ENCODE measurements around the gene PTH2.

The PTH2 gene

DNA sequence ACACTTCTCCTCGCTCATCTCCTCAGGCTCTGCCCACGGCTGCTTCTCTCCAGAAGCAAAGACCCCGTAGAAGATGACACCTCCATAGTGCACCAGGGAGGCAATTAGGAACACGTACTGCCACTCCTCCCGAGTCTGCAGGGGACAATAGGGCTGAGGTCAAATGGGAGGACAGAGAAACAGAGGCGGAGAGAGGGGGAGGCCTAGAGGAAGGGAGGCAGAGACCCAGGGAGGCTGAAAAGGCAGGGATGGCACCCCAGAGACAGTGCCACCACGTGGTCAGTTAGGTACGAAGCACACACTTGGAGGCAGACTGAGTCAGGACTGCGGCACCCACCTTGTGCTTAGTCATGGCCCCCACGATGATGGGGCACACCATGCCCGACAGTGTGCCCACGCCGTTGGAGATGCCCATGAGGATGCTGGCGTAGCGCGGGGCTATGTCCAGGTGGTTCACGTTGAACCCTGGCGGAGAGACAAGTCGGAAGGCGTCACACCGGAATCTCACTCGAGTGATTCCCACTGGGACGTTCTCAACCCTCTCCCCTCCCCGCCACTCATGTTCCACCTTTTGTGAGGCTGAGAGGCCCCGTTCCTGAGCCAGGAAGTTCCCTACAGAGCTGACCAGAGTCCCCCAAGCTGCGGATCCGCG is 7.6 kb upstream of the PTH2 start:
- DNase-seq (ENCODE audit: low spot score), result no peak

DNA sequence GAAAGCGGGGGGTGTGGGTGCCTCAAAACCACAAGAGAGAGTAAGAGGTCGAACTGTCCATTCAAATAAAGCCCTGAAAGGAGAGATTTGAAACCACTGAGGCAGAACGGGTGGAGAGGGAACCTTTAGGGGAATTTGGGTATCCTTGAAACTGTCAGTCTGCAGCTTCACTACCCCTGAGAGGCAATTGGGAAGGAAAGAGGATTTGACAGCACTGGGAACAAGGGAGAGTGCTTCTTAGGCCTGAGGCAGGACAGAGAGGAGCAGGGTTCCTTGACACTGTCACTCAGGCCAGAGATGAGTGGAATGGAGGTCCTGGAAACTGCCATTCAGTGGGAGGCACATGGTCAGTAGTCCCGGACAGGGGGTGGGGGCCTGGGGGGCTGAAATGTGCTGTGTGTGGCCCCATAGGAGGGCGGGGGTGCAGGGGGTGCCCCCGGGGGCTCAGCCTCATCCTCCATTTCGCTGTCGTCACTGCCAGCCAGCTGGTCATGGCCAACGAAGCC is 7.0 kb upstream of the PTH2 start:
- DNase-seq (ENCODE audit: low spot score), result no peak

DNA sequence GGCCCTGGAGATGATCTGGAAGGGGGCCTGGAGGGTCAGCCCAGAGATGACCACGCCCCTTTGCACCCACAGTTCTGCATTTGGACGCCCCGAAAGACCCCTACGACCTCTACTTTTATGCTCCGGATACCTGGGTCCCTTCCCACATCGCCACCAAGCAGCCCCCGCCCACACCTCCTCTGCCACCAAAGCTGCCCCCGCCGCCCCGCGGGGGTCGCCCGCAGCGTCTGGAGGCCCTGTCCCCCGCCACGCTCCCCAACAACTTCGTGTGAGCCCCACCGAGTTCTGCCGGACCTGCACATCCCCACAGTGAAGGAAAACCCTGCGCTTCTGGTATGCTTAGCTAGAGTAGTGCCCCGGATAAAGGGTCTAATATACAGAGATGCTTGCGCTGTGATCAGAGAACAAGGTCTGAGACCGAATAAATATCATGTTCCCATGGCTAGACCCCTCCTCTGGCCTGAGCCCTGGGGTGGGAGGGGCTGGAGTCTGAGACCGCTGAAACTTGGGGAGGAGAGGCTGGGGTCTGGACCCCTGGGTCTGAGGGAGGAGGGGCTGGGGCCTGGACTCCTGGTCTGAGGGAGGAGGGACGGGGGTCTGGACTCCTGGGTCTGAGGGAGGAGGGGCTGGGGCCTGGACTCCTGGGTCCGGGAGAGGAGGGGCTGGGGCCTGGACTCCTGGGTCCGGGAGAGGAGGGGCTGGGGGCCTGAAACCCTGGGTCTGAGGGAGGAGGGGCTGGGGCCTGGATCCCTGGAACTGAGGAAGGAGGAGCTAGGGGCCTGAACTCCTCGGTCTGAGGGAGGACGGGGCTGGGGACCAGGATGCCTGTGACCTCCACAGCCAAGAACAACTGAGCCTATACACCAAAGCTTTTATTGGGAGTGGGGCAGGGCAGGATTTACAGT is 5.6 kb upstream of the PTH2 start:
- no peak for DNase-seq (ENCODE audit: low spot score)

DNA sequence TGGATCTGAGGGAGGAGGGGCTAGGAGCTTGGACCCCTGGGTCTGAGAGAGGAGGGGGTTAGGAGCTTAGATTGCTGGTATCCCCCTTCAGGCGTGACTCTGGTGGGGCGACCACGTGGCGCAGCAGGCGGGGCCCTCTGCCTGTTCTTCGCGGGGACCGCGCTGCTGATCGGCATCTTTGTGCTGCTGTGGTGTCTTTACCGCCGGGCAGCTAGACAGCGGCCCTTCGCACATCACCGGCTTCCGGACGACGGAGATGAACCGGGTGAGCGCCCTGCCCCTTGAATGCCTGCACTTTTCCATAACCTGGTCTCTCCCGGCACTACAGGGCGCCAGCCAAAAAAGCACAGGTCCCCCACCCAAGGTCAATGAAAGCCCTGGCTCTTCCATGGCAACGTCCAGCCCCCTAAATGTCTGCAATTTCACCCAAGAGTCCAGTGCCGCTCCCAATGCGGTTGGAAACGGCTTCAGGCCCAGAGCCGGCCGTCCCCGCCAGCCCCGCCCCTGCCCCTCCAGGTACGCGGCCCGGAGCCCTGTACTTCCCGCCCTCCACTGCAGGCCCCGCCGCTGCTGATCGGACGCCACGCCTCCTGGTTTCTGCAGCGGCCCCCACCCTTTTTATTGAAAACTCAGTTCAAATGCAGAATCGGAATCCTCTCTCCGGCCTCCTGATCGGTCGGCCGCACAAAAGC is 4.8 kb upstream of the PTH2 start:
- DNase-seq (ENCODE audit: low spot score), result no peak

DNA sequence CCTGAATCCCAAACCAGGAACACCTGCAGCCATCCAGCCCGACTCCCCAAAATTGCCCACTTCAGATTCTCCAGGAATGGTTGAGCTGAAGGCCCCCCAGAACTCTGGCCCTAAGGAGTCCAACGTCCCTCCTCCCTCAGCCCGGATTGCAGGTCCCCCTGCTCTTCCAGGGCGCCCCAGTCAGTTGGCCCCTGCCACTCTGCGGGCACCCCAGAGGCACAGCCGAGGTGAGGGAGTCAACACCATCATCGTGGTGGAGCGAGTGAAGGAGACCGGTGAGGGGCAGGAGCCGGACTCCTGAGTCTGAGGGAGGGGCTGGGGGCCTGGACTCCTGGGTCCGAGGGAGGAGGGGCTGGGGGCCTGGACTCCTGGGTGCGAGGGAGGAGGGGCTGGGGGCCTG is 4.1 kb upstream of the PTH2 start:
- no peak for DNase-seq (ENCODE audit: low spot score)

DNA sequence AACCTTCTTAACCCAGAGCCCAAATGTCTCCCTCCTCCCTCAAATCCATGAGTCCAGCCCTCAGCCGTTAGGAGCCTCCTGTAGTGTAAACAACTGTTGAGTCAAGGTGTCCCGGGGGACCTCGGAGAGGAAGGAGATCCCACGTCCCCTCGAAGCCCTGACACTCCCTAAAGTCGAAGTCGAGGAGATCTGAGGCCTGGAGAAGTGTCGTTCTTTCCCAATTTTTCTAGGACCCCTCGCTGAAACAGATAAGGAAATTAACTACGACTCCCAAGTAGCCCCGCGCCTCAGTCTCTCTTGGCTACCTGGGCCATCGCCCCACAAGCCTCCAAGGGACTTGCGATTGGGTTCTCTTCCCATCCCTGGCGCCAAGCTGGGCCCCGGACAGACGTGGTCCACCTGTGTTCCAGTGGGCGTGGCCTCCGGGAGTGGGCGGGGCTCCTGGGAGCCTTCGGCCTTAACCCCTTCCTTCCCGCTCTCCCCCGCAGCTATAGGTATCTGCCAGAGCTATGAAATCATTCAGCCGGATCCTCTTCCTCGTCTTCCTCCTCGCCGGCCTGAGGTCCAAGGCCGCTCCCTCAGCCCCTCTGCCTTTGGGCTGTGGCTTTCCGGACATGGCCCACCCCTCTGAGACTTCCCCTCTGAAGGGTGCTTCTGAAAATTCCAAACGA is 2.8 kb upstream of the PTH2 start:
- DNase-seq (ENCODE audit: low spot score), result no peak

DNA sequence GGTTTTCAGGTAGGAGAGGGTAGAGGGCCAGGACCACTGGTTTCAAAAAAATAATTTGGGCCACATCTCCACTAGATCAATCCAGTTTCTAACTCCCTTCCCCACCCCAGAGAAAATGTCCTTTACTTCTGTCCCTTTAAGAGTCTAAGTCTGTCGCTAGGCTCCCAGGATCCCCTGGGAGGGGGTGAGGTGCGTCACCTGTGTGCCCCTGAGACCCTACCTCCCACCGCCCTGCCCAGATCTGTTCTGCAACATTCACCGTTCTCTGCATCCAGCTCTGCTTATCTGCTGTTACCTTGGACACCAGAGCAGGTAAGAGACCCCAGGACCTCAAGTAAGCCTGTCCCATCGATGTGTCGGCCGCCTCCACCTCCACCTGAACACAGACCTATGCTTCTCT is 1.9 kb upstream of the PTH2 start, which contains the start of gene GFY:
TSS of gene GFY (plus strand) at position 211 of the 400 bp plus-strand sequence. CDS start 1,043 bp downstream, outside the sequence.
- no peak for DNase-seq (ENCODE audit: low spot score)

DNA sequence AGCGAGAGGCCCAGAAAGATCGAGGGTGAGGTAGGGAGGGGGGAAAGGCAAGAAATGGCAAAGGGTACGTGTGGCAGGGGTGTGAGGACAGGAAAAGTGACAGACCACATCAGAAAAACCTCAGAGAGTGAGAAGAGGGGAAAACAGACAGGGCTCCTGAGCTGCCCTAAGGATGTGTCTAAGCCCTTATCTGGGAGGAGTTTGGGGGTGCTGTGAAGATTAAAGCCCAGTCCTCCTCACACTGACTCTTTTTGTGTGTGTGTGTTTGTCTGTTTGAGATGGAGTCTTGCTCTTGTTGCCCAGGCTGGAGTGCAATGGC is 703 bp upstream of the PTH2 start:
- DNase-seq (ENCODE audit: low spot score), result no peak

DNA sequence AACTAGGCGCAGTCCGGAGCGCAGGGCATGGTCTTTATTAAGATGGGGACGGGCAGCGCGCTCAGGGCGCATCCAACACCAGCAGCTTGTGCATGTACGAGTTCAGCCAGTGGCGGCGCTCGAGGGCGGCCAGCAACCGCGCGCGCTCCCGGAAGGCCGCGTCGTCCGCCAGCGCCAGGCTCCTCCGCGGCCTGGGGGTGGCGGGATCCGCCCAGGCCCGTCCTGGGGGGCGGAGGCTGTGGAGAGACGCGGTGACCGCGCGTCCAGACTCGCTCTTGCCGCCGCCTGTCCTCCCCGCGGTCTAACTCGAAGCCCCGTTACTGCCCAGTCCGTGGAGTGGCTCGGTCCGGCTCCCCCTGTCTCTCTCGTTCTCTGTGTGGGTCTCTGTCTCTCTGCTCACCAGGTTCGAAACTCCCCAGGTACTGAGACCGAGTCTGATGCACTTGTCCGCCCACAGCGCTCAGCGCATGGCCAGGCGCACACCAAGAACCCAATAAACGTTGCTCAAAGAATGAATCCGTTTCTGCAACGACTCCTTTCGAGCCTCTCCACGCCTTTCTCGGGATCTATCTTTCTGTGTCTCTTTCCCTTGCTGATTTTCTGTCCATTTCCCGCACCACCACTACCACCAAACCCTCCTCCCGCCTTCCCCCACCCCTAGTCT is 702 bp downstream of the PTH2 start:
- DNase-seq (ENCODE audit: low spot score), result no peak

DNA sequence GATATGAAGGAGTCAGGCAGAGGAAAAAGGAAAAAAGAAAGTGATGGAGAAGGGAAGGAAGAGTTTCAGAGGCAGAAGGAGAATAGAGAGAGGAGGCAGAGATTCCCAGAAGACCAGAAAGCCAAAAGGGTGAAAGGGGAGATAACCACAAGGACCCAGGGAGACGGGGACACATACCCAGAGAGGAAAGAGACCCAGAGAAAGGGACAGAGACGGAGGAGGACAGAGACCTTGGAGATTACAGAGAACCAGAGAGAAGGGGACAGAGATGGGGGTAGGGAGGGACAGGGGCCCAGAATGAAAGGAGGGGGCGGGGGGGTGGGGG is 1.4 kb downstream of the PTH2 start:
- no peak for DNase-seq (ENCODE audit: low spot score)

DNA sequence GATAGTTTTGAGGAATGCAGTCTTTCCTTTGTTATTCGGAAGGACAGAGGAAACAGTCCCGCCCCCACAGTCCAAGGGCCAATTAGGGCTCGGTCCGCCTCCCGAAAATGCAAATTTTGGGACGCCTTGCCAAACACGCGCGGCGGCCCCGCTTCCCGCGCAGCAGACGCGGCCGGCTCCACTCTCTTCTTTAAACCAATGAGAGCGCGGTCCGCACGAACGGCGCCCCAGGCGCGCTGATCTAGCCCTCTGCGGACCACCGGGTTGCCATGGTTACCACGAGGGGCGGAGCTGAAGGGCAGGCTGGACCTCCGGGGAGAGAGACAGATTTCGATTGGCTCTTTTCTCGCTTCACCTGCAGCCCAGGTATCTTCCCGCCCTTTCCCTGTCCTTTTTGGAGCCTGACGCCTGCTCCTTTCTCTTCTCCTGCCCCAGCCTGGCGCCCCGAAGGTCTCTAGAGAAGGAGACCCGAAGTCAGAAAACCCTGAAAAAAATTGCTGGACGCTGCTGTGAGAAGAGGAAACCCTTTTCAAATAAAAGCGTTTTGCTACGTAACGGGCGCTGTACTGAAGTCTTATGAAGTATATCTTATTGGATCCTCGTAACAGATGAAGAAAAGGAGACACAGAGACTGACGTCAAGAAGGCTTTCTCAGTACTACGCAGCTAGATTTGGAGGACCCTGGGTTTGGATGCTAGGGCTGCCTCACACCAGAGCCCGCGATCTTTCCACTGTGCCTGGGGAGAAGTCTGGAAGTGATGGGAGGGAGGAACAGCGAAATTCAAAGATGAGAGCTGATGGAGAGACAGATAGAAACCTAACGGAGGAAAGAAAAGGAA is 2.0 kb downstream of the PTH2 start:
- DNase-seq (ENCODE audit: low spot score), result no peak

DNA sequence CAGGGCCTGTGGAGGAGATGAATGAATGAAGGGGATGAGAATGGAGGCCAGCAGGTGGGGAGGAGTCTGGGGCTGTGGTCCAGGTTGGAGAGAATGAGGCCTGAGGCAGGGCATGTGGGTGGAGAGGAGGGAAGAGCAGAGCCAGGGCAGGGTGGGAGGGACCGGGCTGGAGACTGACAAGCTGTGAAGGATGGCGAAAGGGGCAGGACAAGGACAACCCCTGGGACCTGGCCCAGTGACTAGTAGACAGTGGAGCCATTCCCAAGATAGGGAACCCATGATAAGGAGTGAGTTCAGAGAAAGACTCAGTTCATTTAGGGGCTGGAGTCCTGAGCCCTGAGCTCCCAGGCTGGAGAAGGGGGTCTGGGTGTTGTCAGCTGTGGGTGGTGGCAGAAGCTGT is 3.0 kb downstream of the PTH2 start:
- no peak for DNase-seq (ENCODE audit: low spot score)

DNA sequence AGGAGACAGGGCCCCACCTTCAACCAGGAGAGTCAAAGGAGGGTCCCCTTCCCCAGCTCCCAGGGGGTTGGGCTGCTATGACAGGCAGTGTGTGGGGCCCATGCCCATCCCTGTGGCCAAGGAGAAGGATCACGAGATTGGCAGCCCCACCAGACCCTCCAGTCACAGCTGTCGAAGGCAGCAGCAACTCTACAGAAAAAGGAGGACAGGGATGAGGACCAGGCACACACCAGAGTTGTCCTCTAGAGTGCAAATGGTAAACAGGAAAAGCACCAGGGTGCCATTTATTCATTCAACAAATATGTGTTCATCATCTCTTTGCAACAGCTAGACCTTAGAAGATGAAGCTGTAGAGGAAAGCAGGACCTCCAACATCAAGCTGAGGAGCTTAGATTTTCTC is 4.1 kb downstream of the PTH2 start:
- DNase-seq (ENCODE audit: low spot score), result no peak

DNA sequence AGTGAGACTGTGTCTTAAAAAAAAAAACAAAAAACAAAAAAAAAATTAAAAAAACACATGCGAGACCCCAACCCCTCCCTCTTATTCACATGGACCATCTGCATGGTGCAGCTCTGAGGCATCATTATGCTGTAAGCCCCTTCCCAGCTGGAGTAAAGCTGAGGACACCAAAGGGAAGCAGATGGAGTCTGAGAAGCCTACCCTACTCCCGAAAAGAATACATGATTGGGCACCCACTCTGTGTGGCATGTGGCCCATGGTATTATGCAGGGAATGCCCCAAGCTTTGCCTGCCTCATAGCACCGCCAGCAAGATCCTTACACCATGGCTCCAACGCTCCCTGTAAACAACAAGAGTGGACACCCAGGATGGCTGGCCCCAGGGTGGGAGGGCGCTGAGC is 4.7 kb downstream of the PTH2 start:
- DNase-seq (ENCODE audit: low spot score), result no peak

DNA sequence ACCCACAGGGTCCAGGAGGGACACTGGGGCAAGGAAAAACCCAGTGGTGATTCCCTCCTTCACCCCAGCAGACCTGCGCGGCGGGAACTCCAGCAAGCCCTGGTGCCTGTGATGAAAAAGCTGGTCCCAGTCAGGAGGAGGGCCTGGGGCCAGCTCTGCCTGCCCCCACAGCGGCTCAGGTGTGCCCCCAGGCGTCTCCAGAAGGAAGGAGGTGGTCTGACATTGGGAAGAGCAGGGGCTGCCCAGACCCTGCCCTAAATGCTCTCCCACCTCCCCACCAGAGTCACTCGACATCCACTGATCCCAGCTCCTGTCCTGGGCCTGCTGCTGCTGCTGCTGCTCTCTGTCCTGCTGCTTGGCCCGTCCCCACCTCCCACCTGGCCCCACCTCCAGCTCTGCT is 6.2 kb downstream of the PTH2 start:
- DNase-seq (ENCODE audit: low spot score), result no peak

DNA sequence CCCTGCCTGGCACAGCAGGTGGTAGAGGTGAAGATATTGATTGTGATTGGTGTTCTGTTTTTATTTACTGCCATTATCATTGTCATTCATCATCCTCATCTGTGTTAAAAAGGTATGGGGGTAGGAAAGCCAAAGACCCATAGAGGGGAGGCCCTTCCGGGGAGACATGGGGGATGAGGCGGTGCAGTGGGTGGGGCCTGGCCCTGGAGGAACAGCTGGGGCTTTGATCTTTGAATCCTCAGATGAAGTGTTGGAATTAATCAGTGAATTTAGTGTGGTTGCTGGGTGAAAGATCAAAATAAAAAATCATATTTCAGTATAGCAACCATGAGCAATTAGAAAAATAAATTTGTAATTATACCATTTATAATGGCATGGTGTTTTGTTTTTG is 7.4 kb downstream of the PTH2 start:
- no peak for DNase-seq (ENCODE audit: low spot score)

DNA sequence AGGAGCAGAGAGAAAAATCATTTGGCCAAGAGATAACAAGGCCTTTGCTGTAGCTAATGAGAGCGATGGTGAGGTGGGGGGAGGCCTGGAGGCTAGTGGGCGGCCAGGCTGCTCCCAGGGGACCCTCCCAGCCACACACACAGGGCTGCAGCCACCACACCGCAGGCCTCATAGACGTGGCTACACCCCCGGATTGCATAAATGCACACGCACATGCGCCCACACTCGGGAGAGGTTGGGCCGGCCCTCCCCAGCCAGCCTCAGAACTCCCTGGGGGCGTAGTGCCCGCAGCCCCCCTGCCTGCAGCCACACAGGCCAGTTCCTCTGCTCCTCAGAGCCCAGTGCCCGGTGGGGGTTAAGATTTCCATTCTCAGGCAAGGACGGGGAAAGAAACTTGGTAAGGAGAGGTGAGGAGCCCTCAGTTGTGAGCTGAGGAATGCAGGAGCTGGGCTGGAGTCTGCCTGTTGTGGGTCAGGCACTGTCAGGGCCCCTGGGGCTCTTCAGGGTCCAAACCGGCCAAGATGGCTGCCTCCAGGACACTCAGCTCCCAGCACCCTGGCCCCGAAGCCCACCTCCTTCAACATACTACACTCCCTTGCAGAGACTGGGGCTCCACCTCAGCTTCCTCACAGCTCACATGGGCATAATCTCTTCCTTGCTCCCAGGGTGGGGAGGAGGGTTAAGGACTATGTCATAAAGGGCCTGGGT is 8.0 kb downstream of the PTH2 start:
- DNase-seq (ENCODE audit: low spot score), result no peak

DNA sequence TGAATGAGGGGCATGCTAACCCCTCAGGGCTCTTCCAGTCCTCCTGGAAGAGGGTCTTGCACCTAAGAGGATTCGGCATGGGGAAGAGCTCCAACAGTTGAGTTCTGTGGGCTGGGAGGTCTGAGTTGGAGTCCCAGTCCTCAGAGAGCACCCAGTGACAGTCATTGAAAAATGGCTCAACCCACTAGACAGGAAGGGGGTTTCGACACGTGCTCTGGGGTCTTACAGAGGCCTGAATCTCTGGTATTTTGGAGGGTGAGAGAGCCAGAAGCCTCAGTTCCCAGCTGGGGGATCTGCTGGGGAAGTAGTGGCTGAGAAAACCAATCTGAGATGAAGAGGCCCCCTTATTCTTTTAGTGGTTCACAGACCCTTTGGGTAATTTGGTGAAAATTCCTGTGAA is 9.0 kb downstream of the PTH2 start:
- no peak for DNase-seq (ENCODE audit: low spot score)

DNA sequence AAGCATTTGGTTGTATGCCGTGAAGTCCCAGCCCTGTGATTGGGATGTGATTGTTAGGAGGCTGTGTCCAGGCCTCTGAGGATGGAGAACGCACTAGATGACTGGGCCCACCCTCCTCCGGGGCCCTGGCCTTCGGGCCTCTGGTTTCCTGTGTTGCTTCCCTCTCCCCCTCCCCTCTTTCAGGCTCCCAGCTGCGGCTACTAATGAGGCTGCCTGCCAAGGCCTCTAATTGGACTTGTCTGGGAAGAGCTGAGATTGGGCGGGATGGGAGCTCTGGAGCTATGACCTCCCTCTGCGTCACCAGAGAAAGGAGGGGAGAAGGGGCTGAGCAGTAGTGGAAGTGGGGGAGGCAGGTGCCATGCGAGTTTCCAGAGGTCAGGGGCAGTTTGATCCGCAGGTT is 9.9 kb downstream of the PTH2 start:
- no peak for DNase-seq (ENCODE audit: low spot score)

DNA sequence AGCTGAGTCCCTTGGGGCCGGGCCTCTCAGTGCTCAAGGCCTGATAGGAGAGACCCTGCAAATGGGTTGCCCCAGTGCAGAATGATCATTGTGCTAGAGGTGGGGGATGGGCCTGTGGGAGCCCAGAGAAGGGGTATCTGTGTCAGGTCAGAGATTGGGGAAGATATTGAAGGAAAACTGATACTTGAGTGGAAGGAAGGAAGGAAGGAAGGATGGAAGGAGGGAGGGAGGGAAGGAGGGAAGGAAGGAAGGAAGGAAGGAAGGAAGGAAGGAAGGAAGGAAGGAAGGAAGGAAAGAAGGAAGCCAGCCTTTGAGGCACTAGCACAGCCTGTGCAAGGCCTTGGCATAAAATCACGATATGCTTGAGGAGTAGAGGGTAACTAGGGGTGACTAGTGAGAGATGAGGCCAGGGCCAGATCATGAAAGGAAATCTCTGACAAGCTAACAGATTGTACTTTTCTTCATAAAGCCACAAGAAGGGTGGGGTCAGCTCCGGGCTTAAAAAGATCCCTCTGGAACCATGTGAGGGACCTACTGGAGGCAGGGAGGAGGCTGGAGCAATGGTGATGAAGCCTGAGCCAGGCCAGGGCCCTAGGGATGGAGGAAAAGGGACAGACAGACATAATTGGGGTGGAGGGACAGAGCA is 11.4 kb downstream of the PTH2 start:
- no peak for DNase-seq (ENCODE audit: low spot score)

All from activated CD4-positive, alpha-beta T cell treated with anti-CD3 and anti-CD28 coated beads, Interleukin-2, Interleukin-4, amounts not matched to agents 100 ng/mL and 50 ng/mL, durations not matched to agents 16 hours and 8 hours (primary cell).